ENCODE results near the gene LMO2.
A peak's percentile ranks its signal among the peaks of the same experiment; 100 is the strongest.
"Not testable (repeated sequence)": the region's sequence is repeated elsewhere in the genome, so short reads cannot be mapped to it uniquely, and the experiment has no call there.

Gene LMO2

GRCh38 chr11:33891714-33892327 lies at the start of gene LMO2:
TSS of gene LMO2 (minus strand) at chr11:33892076. CDS start at chr11:33869716, 22,360 bp downstream.
- no peak for DNase-seq

GRCh38 chr11:33940538-33940815 lies 48.6 kb upstream of the LMO2 start:
- DNase-seq = peak; percentile 5

- DNase-seq = no peak
Measured at GRCh38 chr11:33936725-33937604, 45.1 kb upstream of the LMO2 start.

GRCh38 chr11:33935461-33936456 lies 43.9 kb upstream of the LMO2 start:
- no peak for DNase-seq

- no peak for DNase-seq
Measured at GRCh38 chr11:33935005-33935404, 43.1 kb upstream of the LMO2 start.

- no peak for DNase-seq
Measured at GRCh38 chr11:33934450-33934849, 42.6 kb upstream of the LMO2 start.

- no peak for DNase-seq
Measured at GRCh38 chr11:33933602-33934001, 41.7 kb upstream of the LMO2 start.

- DNase-seq = no peak
Measured at GRCh38 chr11:33932721-33933120, 40.8 kb upstream of the LMO2 start.

- not testable (repeated sequence) for DNase-seq
Measured at GRCh38 chr11:33931739-33932366, 40.0 kb upstream of the LMO2 start.

GRCh38 chr11:33931067-33931466 lies 39.2 kb upstream of the LMO2 start:
- DNase-seq = no peak

GRCh38 chr11:33930317-33931021 lies 38.6 kb upstream of the LMO2 start:
- DNase-seq = no peak

- no peak for DNase-seq
Measured at GRCh38 chr11:33928564-33928963, 36.7 kb upstream of the LMO2 start.

GRCh38 chr11:33926671-33927552 lies 35.0 kb upstream of the LMO2 start:
- no peak for DNase-seq

GRCh38 chr11:33924341-33924740 lies 32.5 kb upstream of the LMO2 start:
- no peak for DNase-seq

GRCh38 chr11:33923626-33924025 lies 31.8 kb upstream of the LMO2 start:
- DNase-seq = no peak

- DNase-seq = no peak
Measured at GRCh38 chr11:33920838-33921613, 29.1 kb upstream of the LMO2 start.

- DNase-seq = no peak
Measured at GRCh38 chr11:33919645-33920044, 27.8 kb upstream of the LMO2 start.

GRCh38 chr11:33917402-33917801 lies 25.5 kb upstream of the LMO2 start:
- DNase-seq = not testable (repeated sequence)

GRCh38 chr11:33916736-33917135 lies 24.9 kb upstream of the LMO2 start:
- no peak for DNase-seq

GRCh38 chr11:33915526-33915925 lies 23.6 kb upstream of the LMO2 start:
- no peak for DNase-seq
